Stimulated activated naive CD8-positive, alpha-beta T cell treated with anti-CD3 and anti-CD28 coated beads, Interleukin-15, amount 100 ng/mL, for 72 hours (primary cell): ENCODE data around the gene DIP2C.
"Not testable (repeated sequence)": the region's sequence is repeated elsewhere in the genome, so short reads cannot be mapped to it uniquely, and the experiment has no call there.

Source experiments
- ATAC-seq: fragments of 150-1000 bp; cut with Tn5 transposase; 2 replicates; pipeline ENCODE4 v1.10.0; 2021; ENCODE audit warnings: mild to moderate bottlenecking, moderate library complexity
- DNase-seq, 2 donors: peaks; one replicate each; pipeline ENCODE4 v3.0.0; 2021 to 2022
- H3K27ac Mint-ChIP-seq, 2 donors: one replicate each; pipeline ENCODE4 v1.8.0; 2022; ENCODE audit warnings: mild to moderate bottlenecking in 2 of 2, mixed read lengths in 2 of 2, moderate library complexity in 2 of 2
- H3K27me3 Mint-ChIP-seq: one replicate; pipeline ENCODE4 v1.8.0; 2022; ENCODE audit warnings: mixed read lengths
- H3K4me1 Mint-ChIP-seq: one replicate; pipeline ENCODE4 v1.8.0; 2022; ENCODE audit warnings: mild to moderate bottlenecking, mixed read lengths
- H3K4me3 Mint-ChIP-seq, 2 donors: one replicate each; pipeline ENCODE4 v1.8.0; 2022; ENCODE audit warnings: mild to moderate bottlenecking in 2 of 2, mixed read lengths in 2 of 2, moderate library complexity in 1 of 2
- H3K9me3 Mint-ChIP-seq, 2 donors: one replicate each; pipeline ENCODE4 v1.8.0; 2022; ENCODE audit warnings: mixed read lengths in 2 of 2

Gene DIP2C

GRCh38 chr10:378930-379704 lies 310.4 kb downstream of the DIP2C start:
- DNase-seq (no peak), ATAC-seq (no peak)
- peaks cover 25% of the 10 kb centered on the region for H3K4me1 Mint-ChIP-seq

GRCh38 chr10:378230-378929 lies 311.1 kb downstream of the DIP2C start:
- H3K27ac Mint-ChIP-seq: no peak overlapping the region
- H3K4me3 Mint-ChIP-seq: no peak overlapping the region
- H3K4me1 Mint-ChIP-seq: peaks cover 25% of the 10 kb centered on the region
- ATAC-seq (no peak), DNase-seq (no peak)
- no peaks in the 10 kb centered on the region for H3K27me3 Mint-ChIP-seq
- H3K9me3 Mint-ChIP-seq: peaks cover 0 to 8% of the 10 kb centered on the region in 2 donors

More at GRCh38 chr10:378930-379704, 310.4 kb downstream of the DIP2C start:
- no peak overlapping the region for H3K27ac Mint-ChIP-seq
- H3K9me3 Mint-ChIP-seq: peaks cover 0 to 8% of the 10 kb centered on the region in 2 donors
- no peak overlapping the region for H3K4me3 Mint-ChIP-seq
- no peaks in the 10 kb centered on the region for H3K27me3 Mint-ChIP-seq

- ATAC-seq (peak; percentile 63), DNase-seq (peak in 1 of 2 donors; percentile 21)
- Mint-ChIP-seq H3K9me3 (peaks cover 0 to 8% of the 10 kb centered on the region in 2 donors), H3K27me3 (no peaks in the 10 kb centered on the region), H3K4me3 (peak overlapping the region in 1 of 2 donors; percentile 16), H3K4me1 (peaks cover 20% of the 10 kb centered on the region), H3K27ac (no peak overlapping the region)
Observed at GRCh38 chr10:377228-377627, 312.2 kb downstream of the DIP2C start.

GRCh38 chr10:375815-376505 lies 313.5 kb downstream of the DIP2C start:
- Mint-ChIP-seq H3K27ac (no peak overlapping the region), H3K27me3 (no peaks in the 10 kb centered on the region), H3K9me3 (no peaks in the 10 kb centered on the region), H3K4me1 (peaks cover 9% of the 10 kb centered on the region), H3K4me3 (no peak overlapping the region)
- ATAC-seq (no peak), DNase-seq (no peak)

- no peak overlapping the region for H3K27ac Mint-ChIP-seq
- H3K27me3 Mint-ChIP-seq: no peaks in the 10 kb centered on the region
- ATAC-seq (no peak), DNase-seq (no peak)
- H3K9me3 Mint-ChIP-seq: no peaks in the 10 kb centered on the region
- peaks cover 9% of the 10 kb centered on the region for H3K4me1 Mint-ChIP-seq
- H3K4me3 Mint-ChIP-seq: no peak overlapping the region
Observed at GRCh38 chr10:374354-374753, 315.1 kb downstream of the DIP2C start.

GRCh38 chr10:373526-374309 lies 315.8 kb downstream of the DIP2C start:
- H3K9me3 Mint-ChIP-seq: no peaks in the 10 kb centered on the region
- H3K4me1 Mint-ChIP-seq: peaks cover 9% of the 10 kb centered on the region
- DNase-seq: no peak
- no peaks in the 10 kb centered on the region for H3K27me3 Mint-ChIP-seq
- no peak overlapping the region for H3K27ac Mint-ChIP-seq
- no peak for ATAC-seq
- no peak overlapping the region for H3K4me3 Mint-ChIP-seq

GRCh38 chr10:373015-373414 lies 316.5 kb downstream of the DIP2C start:
- Mint-ChIP-seq H3K27me3 (no peaks in the 10 kb centered on the region), H3K9me3 (no peaks in the 10 kb centered on the region), H3K27ac (no peak overlapping the region), H3K4me1 (peaks cover 9% of the 10 kb centered on the region), H3K4me3 (no peak overlapping the region)
- ATAC-seq (no peak), DNase-seq (no peak)

GRCh38 chr10:372566-372965 lies 316.9 kb downstream of the DIP2C start:
- no peaks in the 10 kb centered on the region for H3K9me3 Mint-ChIP-seq
- no peak overlapping the region for H3K4me3 Mint-ChIP-seq
- ATAC-seq: no peak
- peaks cover 7% of the 10 kb centered on the region for H3K4me1 Mint-ChIP-seq
- DNase-seq: no peak
- H3K27me3 Mint-ChIP-seq: no peaks in the 10 kb centered on the region
- no peak overlapping the region for H3K27ac Mint-ChIP-seq

GRCh38 chr10:371515-371914 lies 318.0 kb downstream of the DIP2C start:
- no peaks in the 10 kb centered on the region for H3K9me3 Mint-ChIP-seq
- H3K27ac Mint-ChIP-seq: no peak overlapping the region
- no peak for DNase-seq
- H3K27me3 Mint-ChIP-seq: no peaks in the 10 kb centered on the region
- no peaks in the 10 kb centered on the region for H3K4me1 Mint-ChIP-seq
- no peak overlapping the region for H3K4me3 Mint-ChIP-seq
- peak; percentile 50 for ATAC-seq

GRCh38 chr10:370449-370825 lies 319.0 kb downstream of the DIP2C start:
- Mint-ChIP-seq H3K4me1 (no peaks in the 10 kb centered on the region), H3K9me3 (no peaks in the 10 kb centered on the region), H3K27me3 (no peaks in the 10 kb centered on the region), H3K4me3 (no peak overlapping the region), H3K27ac (no peak overlapping the region)
- ATAC-seq (no peak), DNase-seq (no peak)

- ATAC-seq: no peak
Observed at GRCh38 chr10:369684-370448, 319.6 kb downstream of the DIP2C start.

GRCh38 chr10:369221-369683 lies 320.2 kb downstream of the DIP2C start:
- Mint-ChIP-seq H3K27ac (no peak overlapping the region), H3K27me3 (no peaks in the 10 kb centered on the region), H3K4me3 (no peak overlapping the region), H3K4me1 (no peaks in the 10 kb centered on the region), H3K9me3 (no peaks in the 10 kb centered on the region)
- ATAC-seq (no peak), DNase-seq (no peak)

More at GRCh38 chr10:369684-370448, 319.6 kb downstream of the DIP2C start:
- H3K27ac Mint-ChIP-seq: peak overlapping the region in 1 of 2 donors; percentile 60
- no peaks in the 10 kb centered on the region for H3K4me1 Mint-ChIP-seq
- no peak overlapping the region for H3K4me3 Mint-ChIP-seq
- H3K27me3 Mint-ChIP-seq: no peaks in the 10 kb centered on the region
- H3K9me3 Mint-ChIP-seq: no peaks in the 10 kb centered on the region
- no peak for DNase-seq

GRCh38 chr10:368579-369220 lies 320.8 kb downstream of the DIP2C start:
- ATAC-seq (no peak), DNase-seq (no peak)
- Mint-ChIP-seq H3K4me1 (no peaks in the 10 kb centered on the region), H3K9me3 (no peaks in the 10 kb centered on the region), H3K4me3 (no peak overlapping the region), H3K27me3 (no peaks in the 10 kb centered on the region), H3K27ac (no peak overlapping the region)

GRCh38 chr10:368107-368506 lies 321.4 kb downstream of the DIP2C start:
- not testable (repeated sequence) for DNase-seq, ATAC-seq, H3K27me3 Mint-ChIP-seq, H3K9me3 Mint-ChIP-seq, H3K27ac Mint-ChIP-seq, H3K4me3 Mint-ChIP-seq, H3K4me1 Mint-ChIP-seq
